AG09309 (cell line): ENCODE measurements around the gene STX1A.
A peak's percentile ranks its signal among the peaks of the same experiment; 100 is the strongest.
"Not testable (repeated sequence)": the region's sequence is repeated elsewhere in the genome, so short reads cannot be mapped to it uniquely, and the experiment has no call there.

Source experiments
- DNase-seq: peaks from one replicate; pipeline ENCODE4 v3.0.0-alpha.2; 2010; ENCODE audit warnings: low read depth
- H3K4me3 ChIP-seq: 2 replicates; pipeline ENCODE4 v1.5.1; 2011; ENCODE audit warnings: mild to moderate bottlenecking, low read depth, low read length, moderate library complexity; ENCODE audit not compliant: control insufficient read depth
- TF ChIP-seq, protein P1 (sequence below): IDR thresholded peaks from 2 replicates; pipeline ENCODE4 v1.5.1; 2011; ENCODE audit warnings: mild to moderate bottlenecking, low read depth, low read length, inconsistent platforms; ENCODE audit not compliant: insufficient read depth, control insufficient read depth; ENCODE audit errors: missing control alignments

STX1A gene

DNA sequence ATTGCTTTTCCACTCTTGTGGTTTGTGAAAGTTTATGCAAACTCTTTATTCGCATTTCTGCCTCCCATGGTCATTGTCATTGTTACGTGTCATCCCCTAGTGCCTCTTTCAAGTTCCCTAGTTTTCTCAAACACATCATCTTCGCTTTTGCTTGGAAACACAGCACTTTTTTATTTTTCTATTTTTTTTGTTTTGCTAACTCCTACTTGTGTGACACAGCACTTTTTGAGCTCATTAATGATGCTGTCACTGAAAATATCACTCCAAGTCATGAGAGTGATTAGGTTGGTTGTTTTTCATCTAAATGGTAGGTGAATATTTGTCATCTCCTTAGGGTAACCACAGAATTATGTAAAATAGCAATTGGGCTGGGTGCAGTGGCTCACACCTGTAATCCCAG is 8.5 kb upstream of the STX1A start:
- no peak overlapping the region for H3K4me3 ChIP-seq
- no peak for DNase-seq
- TF ChIP-seq, protein P1, sequence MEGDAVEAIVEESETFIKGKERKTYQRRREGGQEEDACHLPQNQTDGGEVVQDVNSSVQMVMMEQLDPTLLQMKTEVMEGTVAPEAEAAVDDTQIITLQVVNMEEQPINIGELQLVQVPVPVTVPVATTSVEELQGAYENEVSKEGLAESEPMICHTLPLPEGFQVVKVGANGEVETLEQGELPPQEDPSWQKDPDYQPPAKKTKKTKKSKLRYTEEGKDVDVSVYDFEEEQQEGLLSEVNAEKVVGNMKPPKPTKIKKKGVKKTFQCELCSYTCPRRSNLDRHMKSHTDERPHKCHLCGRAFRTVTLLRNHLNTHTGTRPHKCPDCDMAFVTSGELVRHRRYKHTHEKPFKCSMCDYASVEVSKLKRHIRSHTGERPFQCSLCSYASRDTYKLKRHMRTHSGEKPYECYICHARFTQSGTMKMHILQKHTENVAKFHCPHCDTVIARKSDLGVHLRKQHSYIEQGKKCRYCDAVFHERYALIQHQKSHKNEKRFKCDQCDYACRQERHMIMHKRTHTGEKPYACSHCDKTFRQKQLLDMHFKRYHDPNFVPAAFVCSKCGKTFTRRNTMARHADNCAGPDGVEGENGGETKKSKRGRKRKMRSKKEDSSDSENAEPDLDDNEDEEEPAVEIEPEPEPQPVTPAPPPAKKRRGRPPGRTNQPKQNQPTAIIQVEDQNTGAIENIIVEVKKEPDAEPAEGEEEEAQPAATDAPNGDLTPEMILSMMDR: no peak

DNA sequence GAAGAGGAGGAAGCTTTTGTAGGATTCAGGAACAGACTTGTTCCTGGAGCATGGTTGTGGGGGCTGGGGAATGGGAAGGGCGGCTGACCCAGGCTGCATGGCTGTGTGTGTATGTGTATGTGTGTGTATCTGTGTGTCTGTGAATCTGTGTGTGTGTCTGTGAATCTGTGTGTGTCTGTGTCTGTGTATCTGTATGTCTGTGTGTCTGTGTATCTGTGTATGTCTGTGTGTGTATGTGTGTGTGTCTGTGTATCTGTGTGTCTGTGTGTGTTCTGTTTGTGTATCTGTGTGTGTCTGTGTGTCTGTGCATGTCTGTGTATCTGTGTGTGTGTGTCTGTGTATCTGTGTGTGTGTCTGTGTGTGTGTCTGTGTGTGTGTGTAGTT is 6.6 kb upstream of the STX1A start:
- TF ChIP-seq, protein P1: no peak
- no peak overlapping the region for H3K4me3 ChIP-seq
- no peak for DNase-seq

- no peak overlapping the region for H3K4me3 ChIP-seq
- TF ChIP-seq, protein P1: no peak
- DNase-seq: no peak
These were observed 4.3 kb upstream of the STX1A start for GRCh38 chr7:73723813-73724212.

GRCh38 chr7:73722785-73723184 is 3.3 kb upstream of the STX1A start:
- no peak overlapping the region for H3K4me3 ChIP-seq
- DNase-seq: no peak
- TF ChIP-seq, protein P1: no peak

- DNase-seq, H3K4me3 ChIP-seq: not testable (repeated sequence)
These were observed 2.7 kb upstream of the STX1A start for GRCh38 chr7:73722182-73722581.

DNA sequence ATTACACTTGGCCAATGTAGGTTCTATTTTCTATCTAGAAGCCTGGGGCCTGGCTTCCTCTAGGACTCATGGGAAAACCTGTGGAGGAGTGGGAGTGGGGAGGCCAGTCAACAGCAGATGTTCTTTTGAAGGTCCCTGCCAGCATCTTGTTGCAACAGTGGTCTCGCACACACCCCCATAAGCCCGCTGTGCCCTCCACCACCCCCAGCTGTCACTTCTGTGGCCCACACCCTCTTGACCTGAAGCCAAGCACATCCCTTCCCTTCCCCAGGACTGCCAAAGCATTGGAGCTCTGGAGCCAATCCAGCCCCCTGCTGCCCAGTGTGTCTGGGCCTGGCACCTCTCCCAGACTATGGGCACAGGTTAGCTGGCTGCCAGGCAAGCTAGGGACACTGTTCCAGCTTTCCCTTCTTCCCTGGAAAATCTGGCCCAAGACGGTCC is 1.9 kb upstream of the STX1A start:
- TF ChIP-seq, protein P1: no peak
- H3K4me3 ChIP-seq: no peak overlapping the region
- DNase-seq: no peak

DNA sequence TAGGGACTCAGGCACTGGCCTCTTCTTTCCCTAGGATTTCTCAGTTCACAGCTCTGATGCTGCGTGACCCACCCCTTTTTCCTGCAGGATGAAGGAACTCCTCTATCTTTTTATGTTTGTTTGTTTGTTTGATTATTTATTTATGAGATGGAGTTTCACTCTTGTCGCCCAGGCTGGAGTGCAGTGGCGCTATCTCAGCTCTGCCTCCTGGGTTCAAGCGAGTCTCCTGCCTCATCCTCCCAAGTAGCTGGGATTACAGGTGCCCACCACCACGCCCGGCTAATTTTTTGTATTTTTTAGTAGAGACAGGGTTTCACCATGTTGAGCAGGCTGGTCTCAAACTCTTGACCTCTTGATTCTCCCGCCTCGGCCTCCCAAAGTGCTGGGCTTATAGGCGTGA is 974 bp upstream of the STX1A start:
- not testable (repeated sequence) for H3K4me3 ChIP-seq, DNase-seq

DNA sequence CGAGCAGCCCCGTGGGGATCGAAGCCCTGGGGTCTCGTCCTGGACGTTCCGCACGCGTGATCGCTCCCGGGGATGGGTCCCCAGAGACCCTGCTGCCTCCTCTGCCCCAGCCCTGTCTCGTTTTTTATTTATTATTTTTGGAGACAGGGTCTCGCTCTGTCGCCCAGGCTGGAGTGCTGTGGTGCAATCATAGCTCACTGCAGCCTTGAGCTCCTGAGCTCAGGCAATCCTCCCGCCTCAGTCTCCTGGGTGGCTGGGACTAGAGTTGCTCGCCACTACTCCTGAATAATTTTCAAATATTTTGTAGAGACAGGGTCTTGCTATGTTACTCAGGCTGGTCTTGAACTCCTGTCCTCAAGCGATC is 319 bp upstream of the STX1A start:
- TF ChIP-seq, protein P1: no peak
- H3K4me3 ChIP-seq: peak overlapping the region; percentile 40

More for the DNA sequence above, 319 bp upstream of the STX1A start:
- no peak for DNase-seq
